K562 (cell line): Measurements from ENCODE around the gene MRNIP. TPM values are rescaled to one million over a fixed set of nuclear protein-coding genes. Genes with fewer than 3 reads are reported as not detected.

Experiments
- BCOR ChIP-seq: fragments of 450-650 bp; IDR thresholded peaks from 2 replicates; pipeline ENCODE4 v1.6.1; 2016
- FOXA1 ChIP-seq: fragments of 450-650 bp; IDR thresholded peaks from 2 replicates; pipeline ENCODE4 v1.6.1; 2016; ENCODE audit warnings: mild to moderate bottlenecking, borderline replicate concordance
- FOXP1 ChIP-seq: sonication (generic); formaldehyde crosslinking; IDR thresholded peaks from 2 replicates; pipeline ENCODE4 v1.8.0; 2022; ENCODE audit warnings: mild to moderate bottlenecking, missing genetic modification reagents
- GABPB1 ChIP-seq: sonication (generic); formaldehyde crosslinking; IDR thresholded peaks from 2 replicates; pipeline ENCODE4 v1.8.0; 2022; ENCODE audit warnings: mild to moderate bottlenecking, missing genetic modification reagents
- ILF3 ChIP-seq: fragments of 450-650 bp; IDR thresholded peaks from 2 replicates; pipeline ENCODE4 v1.6.1; 2018; ENCODE audit warnings: antibody characterized with exemption, mild to moderate bottlenecking, moderate library complexity, borderline replicate concordance
- MEIS2 ChIP-seq: fragments of 450-650 bp; IDR thresholded peaks from 2 replicates; pipeline ENCODE4 v1.6.1; 2014; ENCODE audit warnings: mild to moderate bottlenecking; ENCODE audit not compliant: partially characterized antibody
- POLR2A ChIP-seq: fragments of 450-650 bp; conservative IDR thresholded peaks from 2 replicates; pipeline ENCODE4 v1.6.1; 2016
- RBM22 ChIP-seq: fragments of 200-400 bp; formaldehyde crosslinking; IDR thresholded peaks from 2 replicates; pipeline ENCODE4 v1.6.1; 2018; ENCODE audit warnings: low read length, low read depth; ENCODE audit not compliant: poor library complexity, severe bottlenecking
- SREBF2 ChIP-seq: sonication (generic); formaldehyde crosslinking; IDR thresholded peaks from 2 replicates; pipeline ENCODE4 v1.4.0; 2020; ENCODE audit warnings: mild to moderate bottlenecking, missing genetic modification reagents
- TCF7 ChIP-seq: sonication (generic); IDR thresholded peaks from 2 replicates; pipeline ENCODE4 v1.6.1; 2016; ENCODE audit warnings: antibody characterized with exemption, borderline replicate concordance
- YY1 ChIP-seq, 3 experiments: IDR thresholded peaks; 2 replicates each; pipeline ENCODE4 v1.6.1; 2011; ENCODE audit warnings: low read length in 2 of 3, mild to moderate bottlenecking in 2 of 3, moderate library complexity in 2 of 3, borderline replicate concordance in 1 of 3, control low read depth in 1 of 3, low read depth in 1 of 3; ENCODE audit not compliant: insufficient read depth in 3 of 3, insufficient replicate concordance in 2 of 3, control insufficient read depth in 1 of 3, insufficient read length in 1 of 3; ENCODE audit errors: extremely low read depth in 1 of 3
- ZC3H8 ChIP-seq: fragments of 450-650 bp; IDR thresholded peaks from 2 replicates; pipeline ENCODE4 v1.6.1; 2017
- ZNF197 ChIP-seq: fragments of 200-800 bp; sonication (Bioruptor generic); IDR thresholded peaks from 2 replicates; pipeline ENCODE4 v1.6.1; 2016; ENCODE audit warnings: low read depth, missing genetic modification characterization, missing compliant biosample characterization
- ZNF41 ChIP-seq: fragments of 250-450 bp; sonication (Bioruptor Pico); conservative IDR thresholded peaks from 2 replicates; pipeline ENCODE4 v1.4.0; 2020; ENCODE audit warnings: mild to moderate bottlenecking
- polyA plus RNA-seq, 8 experiments: library from polyadenylated mRNA; depleted of rRNA in 4 of 8; stranded (reverse) in 5 of 8; unstranded in 3 of 8; fragments of >200 nt; fragmentation: Nextera tagmentation in 2 of 8; fragmentation: Illumina TruSeq in 1 of 8; extraction: Ambion mirVana in 2 of 8; extraction: Trizol in 1 of 8; gene quantifications; 2 replicates each; pipeline versions ENCODE4 v1.2.1 to v1.2.3, GENCODE V29; 2011 to 2014; ENCODE audit warnings: inconsistent platforms in 1 of 8, missing spikeins in 1 of 8
- total RNA-seq, 7 experiments: library from RNA; depleted of rRNA in 6 of 7; stranded (reverse); fragments of >200 nt in 6 of 7; fragmentation: Illumina TruSeq in 2 of 7; extraction: Trizol in 2 of 7; gene quantifications; 2 replicates each; pipeline versions ENCODE4 v1.2.1 to v1.2.3, GENCODE V29; 2011 to 2021; ENCODE audit warnings: low replicate concordance in 1 of 7
- TF ChIP-seq, protein P1 (sequence below): fragments of 250-450 bp; sonication (Bioruptor Pico); IDR thresholded peaks from 2 replicates; pipeline ENCODE4 v1.4.0; 2020; ENCODE audit warnings: borderline replicate concordance
- TF ChIP-seq, protein P2 (sequence below): fragments of 250-450 bp; sonication (Bioruptor Pico); IDR thresholded peaks from 2 replicates; pipeline ENCODE4 v1.8.0; 2022; ENCODE audit warnings: inconsistent platforms
- TF ChIP-seq, protein P3 (sequence below), 2 experiments: fragments of 450-650 bp; IDR thresholded peaks; 2 replicates each; pipeline ENCODE4 v1.6.1; 2018; ENCODE audit warnings: mild to moderate bottlenecking in 2 of 2, low read depth in 1 of 2; ENCODE audit not compliant: partially characterized antibody in 2 of 2
- TF ChIP-seq, protein P4 (sequence below), 3 experiments: fragments of 200-800 bp in 1 of 3; sonication (Bioruptor generic) in 1 of 3; sonication (generic) in 1 of 3; formaldehyde crosslinking in 1 of 3; IDR thresholded peaks; 2 replicates each; pipeline versions ENCODE4 v1.6.1 to v1.8.0; 2016 to 2022; ENCODE audit warnings: mild to moderate bottlenecking in 2 of 3, missing compliant biosample characterization in 2 of 3, missing genetic modification characterization in 2 of 3, missing genetic modification reagents in 1 of 3

MRNIP gene
- total and polyA plus RNA-seq, 9 of the 15 experiments (the other 6 are each of a cell fraction or from before 2014, with no cell fraction given): 3.6 to 39.0 (median 16.8) TPM

DNA sequence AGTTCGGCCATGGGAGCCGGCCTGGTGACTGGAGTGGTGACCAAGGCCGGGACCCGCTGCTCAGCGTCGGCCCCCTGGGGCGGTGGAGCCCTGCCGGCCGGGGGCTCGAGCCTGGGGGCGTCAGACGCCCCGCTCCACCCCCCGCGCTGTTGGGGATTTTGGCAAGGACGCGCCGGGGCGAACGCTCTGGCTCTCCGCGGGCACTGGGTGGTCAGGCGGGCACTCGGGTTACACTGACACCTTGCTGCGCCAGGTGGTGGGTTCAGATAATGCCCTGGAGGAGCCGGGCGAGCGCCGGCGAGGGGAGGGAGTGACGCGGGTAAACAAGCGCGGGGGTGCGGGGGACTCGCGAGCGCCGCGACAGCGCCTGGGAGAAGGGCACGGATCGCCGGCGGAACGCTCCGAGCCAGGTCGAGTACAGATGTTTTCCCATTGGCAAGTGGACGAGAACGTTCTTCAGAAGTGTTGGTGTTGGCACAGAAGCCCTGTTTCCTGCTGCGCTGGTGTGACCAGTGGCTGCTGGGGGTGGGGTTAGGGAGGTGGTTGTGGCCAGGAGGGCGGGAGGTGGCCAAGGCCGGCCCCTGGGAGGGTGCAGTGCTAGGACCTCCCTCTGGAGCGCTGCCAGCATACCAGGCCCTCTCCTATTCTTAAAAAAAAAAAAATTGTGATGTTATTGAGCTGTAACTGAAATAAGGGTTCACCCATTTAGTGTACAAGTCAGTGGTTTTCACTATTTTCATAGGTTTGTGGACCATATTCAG, 37.1 kb downstream of the MRNIP start (continued):
- TF ChIP-seq SREBF2: no peak
- TF ChIP-seq, protein P1, sequence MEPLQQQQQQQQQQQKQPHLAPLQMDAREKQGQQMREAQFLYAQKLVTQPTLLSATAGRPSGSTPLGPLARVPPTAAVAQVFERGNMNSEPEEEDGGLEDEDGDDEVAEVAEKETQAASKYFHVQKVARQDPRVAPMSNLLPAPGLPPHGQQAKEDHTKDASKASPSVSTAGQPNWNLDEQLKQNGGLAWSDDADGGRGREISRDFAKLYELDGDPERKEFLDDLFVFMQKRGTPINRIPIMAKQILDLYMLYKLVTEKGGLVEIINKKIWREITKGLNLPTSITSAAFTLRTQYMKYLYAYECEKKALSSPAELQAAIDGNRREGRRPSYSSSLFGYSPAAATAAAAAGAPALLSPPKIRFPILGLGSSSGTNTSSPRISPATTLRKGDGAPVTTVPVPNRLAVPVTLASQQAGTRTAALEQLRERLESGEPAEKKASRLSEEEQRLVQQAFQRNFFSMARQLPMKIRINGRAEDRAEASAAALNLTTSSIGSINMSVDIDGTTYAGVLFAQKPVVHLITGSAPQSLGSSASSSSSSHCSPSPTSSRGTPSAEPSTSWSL: no peak
- TF ChIP-seq BCOR: no peak
- TF ChIP-seq FOXA1: no peak
- TF ChIP-seq RBM22: peak; percentile 60
- TF ChIP-seq ZC3H8: no peak
- peak in 1 of 3 experiments; percentile 3 for TF ChIP-seq YY1 (IDR thresholded peaks at IDR 0.05; ENCODE audit: borderline replicate concordance in 1 of 3, control insufficient read depth in 1 of 3, extremely low read depth in 1 of 3, insufficient read depth in 3 of 3, insufficient read length in 1 of 3, insufficient replicate concordance in 2 of 3, low read depth in 1 of 3, low read length in 2 of 3)
- no peak for TF ChIP-seq ZNF197 (CRISPR knock-in tag)
- peak; percentile 38 for TF ChIP-seq POLR2A
- TF ChIP-seq, protein P2, sequence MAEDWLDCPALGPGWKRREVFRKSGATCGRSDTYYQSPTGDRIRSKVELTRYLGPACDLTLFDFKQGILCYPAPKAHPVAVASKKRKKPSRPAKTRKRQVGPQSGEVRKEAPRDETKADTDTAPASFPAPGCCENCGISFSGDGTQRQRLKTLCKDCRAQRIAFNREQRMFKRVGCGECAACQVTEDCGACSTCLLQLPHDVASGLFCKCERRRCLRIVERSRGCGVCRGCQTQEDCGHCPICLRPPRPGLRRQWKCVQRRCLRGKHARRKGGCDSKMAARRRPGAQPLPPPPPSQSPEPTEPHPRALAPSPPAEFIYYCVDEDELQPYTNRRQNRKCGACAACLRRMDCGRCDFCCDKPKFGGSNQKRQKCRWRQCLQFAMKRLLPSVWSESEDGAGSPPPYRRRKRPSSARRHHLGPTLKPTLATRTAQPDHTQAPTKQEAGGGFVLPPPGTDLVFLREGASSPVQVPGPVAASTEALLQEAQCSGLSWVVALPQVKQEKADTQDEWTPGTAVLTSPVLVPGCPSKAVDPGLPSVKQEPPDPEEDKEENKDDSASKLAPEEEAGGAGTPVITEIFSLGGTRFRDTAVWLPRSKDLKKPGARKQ: no peak
- peak; percentile 87 for TF ChIP-seq FOXP1 (CRISPR knock-in tag)
- TF ChIP-seq ILF3: no peak
- no peak for TF ChIP-seq ZNF41 (CRISPR knock-in tag)
- TF ChIP-seq, protein P3, sequence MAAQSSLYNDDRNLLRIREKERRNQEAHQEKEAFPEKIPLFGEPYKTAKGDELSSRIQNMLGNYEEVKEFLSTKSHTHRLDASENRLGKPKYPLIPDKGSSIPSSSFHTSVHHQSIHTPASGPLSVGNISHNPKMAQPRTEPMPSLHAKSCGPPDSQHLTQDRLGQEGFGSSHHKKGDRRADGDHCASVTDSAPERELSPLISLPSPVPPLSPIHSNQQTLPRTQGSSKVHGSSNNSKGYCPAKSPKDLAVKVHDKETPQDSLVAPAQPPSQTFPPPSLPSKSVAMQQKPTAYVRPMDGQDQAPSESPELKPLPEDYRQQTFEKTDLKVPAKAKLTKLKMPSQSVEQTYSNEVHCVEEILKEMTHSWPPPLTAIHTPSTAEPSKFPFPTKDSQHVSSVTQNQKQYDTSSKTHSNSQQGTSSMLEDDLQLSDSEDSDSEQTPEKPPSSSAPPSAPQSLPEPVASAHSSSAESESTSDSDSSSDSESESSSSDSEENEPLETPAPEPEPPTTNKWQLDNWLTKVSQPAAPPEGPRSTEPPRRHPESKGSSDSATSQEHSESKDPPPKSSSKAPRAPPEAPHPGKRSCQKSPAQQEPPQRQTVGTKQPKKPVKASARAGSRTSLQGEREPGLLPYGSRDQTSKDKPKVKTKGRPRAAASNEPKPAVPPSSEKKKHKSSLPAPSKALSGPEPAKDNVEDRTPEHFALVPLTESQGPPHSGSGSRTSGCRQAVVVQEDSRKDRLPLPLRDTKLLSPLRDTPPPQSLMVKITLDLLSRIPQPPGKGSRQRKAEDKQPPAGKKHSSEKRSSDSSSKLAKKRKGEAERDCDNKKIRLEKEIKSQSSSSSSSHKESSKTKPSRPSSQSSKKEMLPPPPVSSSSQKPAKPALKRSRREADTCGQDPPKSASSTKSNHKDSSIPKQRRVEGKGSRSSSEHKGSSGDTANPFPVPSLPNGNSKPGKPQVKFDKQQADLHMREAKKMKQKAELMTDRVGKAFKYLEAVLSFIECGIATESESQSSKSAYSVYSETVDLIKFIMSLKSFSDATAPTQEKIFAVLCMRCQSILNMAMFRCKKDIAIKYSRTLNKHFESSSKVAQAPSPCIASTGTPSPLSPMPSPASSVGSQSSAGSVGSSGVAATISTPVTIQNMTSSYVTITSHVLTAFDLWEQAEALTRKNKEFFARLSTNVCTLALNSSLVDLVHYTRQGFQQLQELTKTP (IDR thresholded peaks at IDR 0.05; ENCODE audit: low read depth in 1 of 2, partially characterized antibody in 2 of 2): no peak
- TF ChIP-seq MEIS2: no peak
- TF ChIP-seq, protein P4, sequence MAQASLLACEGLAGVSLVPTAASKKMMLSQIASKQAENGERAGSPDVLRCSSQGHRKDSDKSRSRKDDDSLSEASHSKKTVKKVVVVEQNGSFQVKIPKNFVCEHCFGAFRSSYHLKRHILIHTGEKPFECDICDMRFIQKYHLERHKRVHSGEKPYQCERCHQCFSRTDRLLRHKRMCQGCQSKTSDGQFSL (CRISPR knock-in tag; IDR thresholded peaks at IDR 0.05): peak; percentile 67
- TF ChIP-seq, protein P4 (tag; IDR thresholded peaks at IDR 0.05): no peak
- peak; percentile 67 for TF ChIP-seq GABPB1 (CRISPR knock-in tag)
- no peak for TF ChIP-seq TCF7
